Skin epidermis (tissue), 12 donors: ENCODE data around the gene TMEM223.
"Not testable (repeated sequence)": the region's sequence is repeated elsewhere in the genome, so short reads cannot be mapped to it uniquely, and the experiment has no call there.

ENCODE experiments used
- H3K27ac ChIP-seq, 21 experiments: fragments of 200-600 bp; sonication (generic) in 11 of 21; one replicate each; pipeline ENCODE4 v1.5.0; 2020; ENCODE audit warnings: mild to moderate bottlenecking in 3 of 21, inconsistent platforms in 2 of 21, moderate library complexity in 2 of 21
- H3K4me3 ChIP-seq, 7 experiments: fragments of 200-600 bp; sonication (generic) in 2 of 7; one replicate each; pipeline ENCODE4 v1.5.0; 2020; ENCODE audit warnings: inconsistent platforms in 2 of 7, mild to moderate bottlenecking in 2 of 7, moderate library complexity in 1 of 7

TMEM223 gene

GRCh38 chr11:62757846-62758788, 33.7 kb downstream of the TMEM223 start:
- Histone ChIP-seq H3K27ac (no peak overlapping the region), H3K4me3 (no peak overlapping the region)

DNA sequence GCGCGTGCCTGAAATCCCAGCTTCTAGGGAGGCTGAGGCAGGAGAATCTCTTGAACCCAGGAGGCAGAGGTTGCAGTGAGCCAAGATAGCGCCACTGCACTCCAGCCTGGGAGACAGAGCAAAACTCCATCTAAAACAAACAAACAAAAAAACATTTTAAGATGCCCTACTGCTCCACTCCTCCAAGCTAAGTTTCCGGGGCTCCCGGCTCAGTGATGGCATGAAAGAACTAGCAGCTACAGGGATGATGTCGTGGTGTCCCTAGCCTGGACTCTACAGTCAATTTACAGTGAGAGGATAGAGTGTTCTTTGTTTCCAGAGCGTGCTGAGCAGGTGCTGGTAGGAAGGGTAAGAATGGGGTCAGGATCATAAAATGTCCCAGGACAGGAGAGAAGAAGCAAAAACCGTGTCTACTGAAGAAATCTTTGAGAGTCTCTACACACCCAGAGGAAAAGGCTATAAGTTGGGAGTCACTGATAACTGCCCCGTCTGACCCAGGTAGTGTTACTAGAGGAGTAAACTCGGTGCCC, 36.7 kb downstream of the TMEM223 start:
- no peak overlapping the region for H3K4me3 ChIP-seq
- H3K27ac ChIP-seq: no peak overlapping the region

DNA sequence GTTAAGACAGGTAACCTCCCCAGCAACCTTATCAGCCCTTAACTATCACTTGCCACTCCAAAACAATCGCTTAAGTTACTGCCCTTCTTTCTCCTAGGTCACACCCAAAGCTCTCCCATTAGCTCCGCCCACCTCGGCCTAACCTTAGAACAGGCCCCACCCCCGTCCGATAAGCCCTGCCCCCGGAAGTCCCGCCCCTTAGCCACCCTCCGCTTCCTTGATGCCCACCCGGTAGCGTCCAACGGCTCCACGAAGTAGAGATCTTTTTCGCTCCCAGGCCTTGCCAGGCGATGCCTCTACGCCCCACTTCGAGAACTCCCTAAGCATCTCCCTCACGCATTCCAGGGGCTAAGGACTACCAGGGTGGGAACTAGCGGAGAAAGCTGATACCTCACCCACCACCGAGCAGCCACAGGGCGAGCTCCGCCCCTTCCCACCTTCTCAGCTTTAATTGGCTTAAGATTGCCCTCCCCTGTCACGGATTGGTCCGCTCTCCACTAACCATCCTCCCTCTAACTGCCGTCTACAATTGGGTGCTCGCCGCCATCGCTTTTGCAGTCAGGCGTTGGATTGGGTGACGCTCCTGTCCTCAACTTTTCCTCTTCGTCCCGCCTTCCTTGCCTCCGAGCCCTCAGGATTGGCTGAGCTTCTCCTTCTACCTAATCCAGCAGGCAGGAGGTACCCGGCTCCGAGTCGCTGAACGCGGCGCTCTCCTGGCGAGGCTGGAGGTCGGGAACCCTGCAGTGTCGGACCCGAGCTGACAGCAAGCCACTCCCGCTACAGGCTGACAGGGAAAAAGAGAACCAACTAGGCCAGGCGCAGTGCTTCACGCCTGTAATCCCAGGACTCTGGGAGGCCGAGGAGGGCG, 37.8 kb downstream of the TMEM223 start, which contains the start of gene ZBTB3:
ZBTB3 (minus strand) TSS at position 425 of the 868 bp plus-strand sequence. CDS start 496 bp downstream, outside the sequence.
- peak within 1 kb of the TSS; percentile 41 to 60 (median 53) for H3K4me3 ChIP-seq
- H3K27ac ChIP-seq: peak within 1 kb of the TSS in 20 of 21 experiments; percentile 76 to 97 (median 90)

- peak overlapping the region in 20 of 21 experiments; percentile 27 to 97 (median 88) for H3K27ac ChIP-seq
- peak overlapping the region; percentile 41 to 60 (median 53) for H3K4me3 ChIP-seq
Observed at GRCh38 chr11:62752994-62753735, 38.6 kb downstream of the TMEM223 start.

DNA sequence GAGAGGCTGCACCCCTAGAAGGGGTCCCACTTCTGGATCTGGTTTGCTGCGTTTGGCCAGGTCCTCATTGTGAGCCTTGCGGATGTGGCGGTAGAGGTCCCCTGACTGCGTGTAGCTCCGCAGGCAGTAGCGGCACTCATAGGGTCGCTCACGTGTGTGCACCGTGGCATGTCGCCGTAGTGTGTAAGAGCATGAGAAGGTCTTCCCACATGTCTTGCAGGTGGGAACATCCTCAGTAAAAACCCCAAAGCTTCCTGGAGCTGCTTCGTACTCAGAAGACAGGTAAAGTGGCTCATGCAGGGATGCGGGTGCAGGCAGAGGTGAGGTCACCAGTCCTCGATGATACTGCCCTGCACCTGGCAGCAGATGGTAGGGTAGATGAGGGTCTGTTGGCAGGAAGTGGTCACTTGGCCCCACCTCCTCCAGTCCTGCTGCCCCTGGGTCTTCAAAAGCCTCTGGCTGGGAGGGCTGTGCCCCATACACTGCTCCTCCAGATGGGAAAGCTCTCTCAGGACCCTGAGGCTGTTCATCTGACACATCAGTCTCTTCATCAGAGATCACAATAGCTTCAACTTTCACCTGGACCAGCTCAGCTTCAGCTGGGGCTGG, 39.5 kb downstream of the TMEM223 start:
- Histone ChIP-seq H3K27ac (peak overlapping the region in 5 of 21 experiments; percentile 88 to 97 (median 92)), H3K4me3 (no peak overlapping the region)

- H3K27ac ChIP-seq: peak overlapping the region in 3 of 21 experiments; percentile 15 to 24 (median 22)
- H3K4me3 ChIP-seq: not testable (repeated sequence)
Observed at GRCh38 chr11:62749931-62750330, 41.9 kb downstream of the TMEM223 start.

- Histone ChIP-seq H3K4me3 (no peak overlapping the region), H3K27ac (no peak overlapping the region)
Observed at GRCh38 chr11:62747475-62748160, 44.2 kb downstream of the TMEM223 start.
